ENCODE results near the gene TULP1. TPM values are rescaled to one million over a fixed set of nuclear protein-coding genes. Genes with fewer than 3 reads are reported as not detected.
A peak's percentile ranks its signal among the peaks of the same experiment; 100 is the strongest.
"Not testable (repeated sequence)": the region's sequence is repeated elsewhere in the genome, so short reads cannot be mapped to it uniquely, and the experiment has no call there.

Gene TULP1
- total RNA-seq, 1 experiment from 2014 or later = not detected

DNA sequence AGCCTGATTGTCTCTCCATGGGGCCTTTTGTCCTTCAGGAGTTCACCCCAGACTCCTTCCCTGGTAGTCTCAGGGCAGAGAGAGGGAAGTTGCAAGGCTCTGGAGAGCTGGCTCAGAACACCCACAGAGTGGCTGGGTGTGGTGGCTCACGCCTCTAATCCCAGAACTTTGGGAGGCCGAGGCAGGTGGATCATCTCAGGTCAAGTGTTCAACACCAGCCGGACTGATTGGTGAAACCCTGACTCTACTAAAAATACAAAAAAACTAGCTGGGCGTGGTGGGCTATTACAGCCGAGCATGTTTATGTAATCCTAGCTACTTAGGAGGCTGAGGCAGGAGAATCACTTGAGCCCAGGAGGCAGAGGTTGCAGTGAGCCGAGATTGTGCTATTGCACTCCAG, 23.2 kb upstream of the TULP1 start:
- H3K4me2 ChIP-seq (ENCODE audit: low read length); BruUV-seq (replicated peaks); RAD21 ChIA-PET (ENCODE audit: low non-redundant PET in 1 of 2, low total read pairs in 2 of 2, uncharacterized antibody in 2 of 2, unreplicated experiment in 2 of 2); H3K27me3 ChIP-seq (ENCODE audit: insufficient read depth, low read length); H2AFZ ChIP-seq (ENCODE audit: low read depth, low read length, poor library complexity, severe bottlenecking); H4K20me1 ChIP-seq (ENCODE audit: insufficient read depth); H3K9ac ChIP-seq (ENCODE audit: low read length); H3K79me2 ChIP-seq (ENCODE audit: insufficient read depth, low read length); H3K4me1 ChIP-seq (ENCODE audit: control insufficient read depth in 1 of 2, insufficient read depth in 2 of 2, low read length in 2 of 2); H3K9me2 ChIP-seq (ENCODE audit: insufficient read depth); intact Hi-C loops (cut with micrococcal nuclease); H3K4me3 ChIP-seq (replicated peaks in 1 of 2; ENCODE audit: low read depth in 1 of 2, low read length in 2 of 2); H3K36me3 ChIP-seq (ENCODE audit: control insufficient read depth in 1 of 2, insufficient read depth in 2 of 2, low read length in 2 of 2); ATAC-seq; DNase-seq (ENCODE audit: low read depth, low spot score); H3K27ac ChIP-seq (ENCODE audit: low read depth, low read length); POLR2A ChIA-PET; H3K9me3 ChIP-seq (ENCODE audit: control insufficient read depth in 1 of 2, insufficient read depth in 1 of 2, low read depth in 1 of 2, low read length in 2 of 2): not testable (repeated sequence)
- CTCF ChIA-PET = interaction anchor here (1.0 kb wide), 1 partner anchor 13 kb away, joined by 3 read pairs; no protein-coding TSS in a partner anchor

DNA sequence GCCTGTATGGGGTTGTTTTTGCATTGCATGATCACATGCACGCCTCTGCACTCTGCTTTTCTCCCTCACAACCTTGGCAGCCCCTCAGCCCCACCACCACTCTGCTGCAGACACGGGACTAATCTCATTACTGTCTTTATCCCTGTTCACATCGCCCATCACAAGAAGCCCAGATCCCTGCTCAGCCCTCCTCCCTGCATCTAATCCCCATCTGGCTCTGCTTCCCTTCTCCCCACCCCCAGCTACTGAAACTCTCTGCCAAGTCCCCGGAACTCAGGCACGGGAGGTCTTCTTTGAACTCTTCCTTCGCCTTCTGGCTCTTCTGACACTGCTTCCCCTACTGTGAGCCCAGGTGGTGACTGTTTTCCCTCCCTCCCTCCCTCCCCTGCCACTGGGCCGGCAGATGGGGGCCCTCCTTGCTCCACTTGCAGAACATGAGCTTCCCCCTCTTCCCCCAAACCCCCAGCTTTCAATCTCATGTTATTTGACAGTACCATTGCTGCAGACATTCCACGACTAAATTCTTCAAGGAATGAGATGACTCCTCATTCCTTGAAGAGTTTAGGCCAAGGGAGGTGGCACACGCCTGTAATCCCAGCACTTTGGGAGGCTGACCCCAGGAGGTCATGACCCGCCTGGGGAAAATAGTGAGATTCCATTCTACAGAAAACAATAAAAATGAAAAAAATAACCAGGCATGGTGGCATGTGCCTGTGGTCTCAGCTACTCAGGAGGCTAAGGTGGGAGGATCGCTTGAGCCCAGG, 21.9 kb upstream of the TULP1 start:
- Histone ChIP-seq H3K27me3 (ENCODE audit: insufficient read depth, low read length) (no peaks in the 10 kb centered on the region), H3K4me2 (ENCODE audit: low read length) (no peak overlapping the region), H3K9ac (ENCODE audit: low read length) (no peak overlapping the region), H3K27ac (ENCODE audit: low read depth, low read length) (no peak overlapping the region), H3K9me3 (ENCODE audit: control insufficient read depth in 1 of 2, insufficient read depth in 1 of 2, low read depth in 1 of 2, low read length in 2 of 2) (no peaks in the 10 kb centered on the region), H3K36me3 (ENCODE audit: control insufficient read depth in 1 of 2, insufficient read depth in 2 of 2, low read length in 2 of 2) (no peaks in the 10 kb centered on the region), H3K9me2 (ENCODE audit: insufficient read depth) (no peaks in the 10 kb centered on the region), H3K4me1 (ENCODE audit: control insufficient read depth in 1 of 2, insufficient read depth in 2 of 2, low read length in 2 of 2) (no peaks in the 10 kb centered on the region), H2AFZ (ENCODE audit: low read depth, low read length, poor library complexity, severe bottlenecking) (no peak overlapping the region), H3K79me2 (ENCODE audit: insufficient read depth, low read length) (no peaks in the 10 kb centered on the region), H3K4me3 (replicated peaks in 1 of 2; ENCODE audit: low read depth in 1 of 2, low read length in 2 of 2) (no peak overlapping the region), H4K20me1 (ENCODE audit: insufficient read depth) (no peaks in the 10 kb centered on the region)
- CTCF ChIA-PET = interaction anchor here (0.6 to 1.3 kb wide), 2 partner anchors 223 to 1586 kb away, joined by 4 to 6 read pairs; no protein-coding TSS in a partner anchor
- POLR2A ChIA-PET = no interaction called here
- BruUV-seq (replicated peaks) = no TSS peak
- intact Hi-C loops (cut with micrococcal nuclease) = no loop called here
- TF ChIP-seq ELF1 (IDR thresholded peaks at IDR 0.05; ENCODE audit: borderline replicate concordance, low read depth) (no peak), CEBPB (IDR thresholded peaks at IDR 0.05; ENCODE audit: low read depth) (no peak), EGR1 (IDR thresholded peaks at IDR 0.05; ENCODE audit: low read depth) (no peak), RAD21 (IDR thresholded peaks at IDR 0.05; ENCODE audit: low read depth) (no peak), TCF7L2 (IDR thresholded peaks at IDR 0.05; ENCODE audit: borderline replicate concordance, extremely low read depth, insufficient read depth, insufficient read length) (peak; percentile 82)
- TF ChIP-seq, protein P1, sequence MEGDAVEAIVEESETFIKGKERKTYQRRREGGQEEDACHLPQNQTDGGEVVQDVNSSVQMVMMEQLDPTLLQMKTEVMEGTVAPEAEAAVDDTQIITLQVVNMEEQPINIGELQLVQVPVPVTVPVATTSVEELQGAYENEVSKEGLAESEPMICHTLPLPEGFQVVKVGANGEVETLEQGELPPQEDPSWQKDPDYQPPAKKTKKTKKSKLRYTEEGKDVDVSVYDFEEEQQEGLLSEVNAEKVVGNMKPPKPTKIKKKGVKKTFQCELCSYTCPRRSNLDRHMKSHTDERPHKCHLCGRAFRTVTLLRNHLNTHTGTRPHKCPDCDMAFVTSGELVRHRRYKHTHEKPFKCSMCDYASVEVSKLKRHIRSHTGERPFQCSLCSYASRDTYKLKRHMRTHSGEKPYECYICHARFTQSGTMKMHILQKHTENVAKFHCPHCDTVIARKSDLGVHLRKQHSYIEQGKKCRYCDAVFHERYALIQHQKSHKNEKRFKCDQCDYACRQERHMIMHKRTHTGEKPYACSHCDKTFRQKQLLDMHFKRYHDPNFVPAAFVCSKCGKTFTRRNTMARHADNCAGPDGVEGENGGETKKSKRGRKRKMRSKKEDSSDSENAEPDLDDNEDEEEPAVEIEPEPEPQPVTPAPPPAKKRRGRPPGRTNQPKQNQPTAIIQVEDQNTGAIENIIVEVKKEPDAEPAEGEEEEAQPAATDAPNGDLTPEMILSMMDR (IDR thresholded peaks at IDR 0.05 in 2 of 3, conservative IDR thresholded peaks at IDR 0.05 in 1 of 3; ENCODE audit: borderline replicate concordance in 1 of 3, insufficient read depth in 1 of 3, low read depth in 2 of 3, low read length in 2 of 3) = no peak
- ATAC-seq (no peak), DNase-seq (ENCODE audit: low read depth, low spot score) (no peak)
- RAD21 ChIA-PET (ENCODE audit: low non-redundant PET in 1 of 2, low total read pairs in 2 of 2, uncharacterized antibody in 2 of 2, unreplicated experiment in 2 of 2) = no interaction called here

Measured in HCT116 (cell line).